GM21723 (cell line): Measurements from ENCODE around the gene TBC1D9.

Experiments
- ATAC-seq: cut with Tn5 transposase; IDR thresholded peaks from one replicate; pipeline ENCODE4 v1.9.1; 2021; ENCODE audit warnings: mild to moderate bottlenecking, moderate library complexity; ENCODE audit not compliant: unreplicated experiment

TBC1D9 gene

DNA sequence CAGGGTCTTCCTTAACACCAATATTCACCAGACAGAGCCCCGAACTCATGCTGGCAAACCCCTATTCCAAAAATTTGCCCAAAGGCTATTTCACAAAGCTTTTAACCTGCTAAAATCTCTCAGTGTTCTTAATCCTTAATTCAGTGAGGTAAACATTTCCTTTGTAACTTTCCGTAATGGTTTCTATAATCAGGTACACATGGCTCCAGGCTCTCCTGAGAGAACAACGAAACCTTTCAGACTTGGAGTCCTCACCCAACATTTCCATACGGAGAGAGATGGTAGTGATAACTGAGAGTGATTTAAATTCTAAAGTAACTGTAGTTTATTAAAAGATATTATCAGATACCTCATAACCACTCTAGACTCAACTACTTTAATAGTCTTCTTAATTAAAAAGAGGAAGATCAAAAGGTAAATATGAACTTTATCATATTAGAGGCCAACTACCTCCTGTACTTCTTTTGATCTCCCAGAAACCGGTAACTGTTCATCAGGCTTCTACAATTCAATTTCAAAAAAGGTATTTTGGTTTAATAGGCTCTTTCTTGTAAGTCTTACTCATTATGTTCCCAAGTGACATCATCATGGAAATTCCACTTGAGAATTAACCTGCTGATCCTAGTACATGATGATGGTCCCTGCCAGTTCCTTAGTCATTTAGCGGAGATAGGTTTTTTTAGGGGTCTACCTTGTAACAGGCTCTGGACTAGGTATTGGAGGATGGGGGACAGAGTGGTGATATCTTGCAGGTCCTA lies 96.1 kb downstream of the TBC1D9 start:
- no peak for ATAC-seq

DNA sequence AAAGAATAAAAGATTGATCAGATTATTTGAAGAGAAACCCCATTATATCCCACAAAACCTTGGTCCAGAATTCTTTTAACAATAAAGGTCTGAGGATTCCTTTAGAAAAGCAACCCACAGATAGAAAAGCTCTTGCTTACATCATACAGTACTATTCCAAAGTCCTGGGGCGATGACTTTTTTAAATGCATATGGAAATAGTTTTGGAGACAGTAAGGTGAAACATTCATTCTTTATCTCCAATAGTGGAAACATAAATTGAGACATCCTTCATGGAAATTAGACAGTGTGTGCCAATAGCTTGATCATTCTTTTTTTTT lies 101.7 kb downstream of the TBC1D9 start:
- ATAC-seq, result no peak

DNA sequence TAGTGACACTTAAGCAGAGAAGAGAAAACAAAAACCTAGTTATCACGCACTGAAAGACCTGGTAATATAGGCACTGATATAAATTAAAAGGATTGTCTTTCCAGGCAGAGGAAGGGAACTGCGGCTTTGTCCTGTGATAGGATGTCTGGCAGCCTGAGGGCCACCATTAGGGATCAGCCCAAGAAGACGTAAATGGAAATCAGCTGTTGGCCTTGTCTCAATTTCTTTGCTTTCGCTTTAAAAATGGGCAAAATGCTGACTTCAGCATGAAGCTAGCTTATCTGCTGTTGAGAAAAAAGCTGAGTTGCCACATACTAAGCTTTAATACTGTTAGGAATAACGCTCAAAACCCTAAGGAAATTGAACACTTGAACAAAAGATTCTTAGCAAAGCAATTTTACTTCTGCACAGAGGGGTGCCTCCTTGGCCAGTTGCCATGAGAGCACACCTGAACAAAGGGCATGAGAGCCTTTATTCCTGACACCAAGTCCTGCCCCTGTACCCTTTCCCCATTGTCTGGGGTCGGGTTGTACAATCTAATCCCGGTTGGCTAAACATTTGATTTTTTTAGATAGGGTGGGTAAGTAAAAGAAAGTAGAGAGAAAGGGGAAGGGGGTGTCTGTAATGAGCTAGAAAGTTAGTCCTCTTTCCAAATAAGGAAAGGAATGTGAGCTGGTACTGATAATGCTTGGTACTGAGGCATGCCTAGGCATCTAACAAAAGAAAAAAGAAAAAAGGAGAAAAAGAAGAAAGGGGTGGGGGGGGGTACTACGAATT lies 102.3 kb downstream of the TBC1D9 start:
- ATAC-seq, result no peak

DNA sequence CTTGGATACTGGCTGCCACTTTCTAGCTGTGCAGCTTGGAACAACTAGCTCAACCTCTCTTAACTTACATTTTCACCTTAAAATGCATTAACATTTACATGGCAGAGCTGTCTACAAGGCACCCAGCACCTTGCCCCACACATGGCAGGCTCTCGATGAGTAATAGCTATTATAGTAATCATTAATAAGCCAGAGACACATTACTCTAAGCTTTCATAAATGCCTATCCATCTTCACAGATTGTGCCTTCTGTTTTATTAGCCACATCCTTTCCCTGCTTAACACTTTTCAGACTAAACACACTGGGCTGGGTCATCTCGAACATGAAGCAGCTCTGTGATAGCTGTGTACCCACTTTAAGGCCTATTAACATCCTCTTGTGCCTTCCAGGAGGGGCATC lies 103.6 kb downstream of the TBC1D9 start:
- no peak for ATAC-seq

DNA sequence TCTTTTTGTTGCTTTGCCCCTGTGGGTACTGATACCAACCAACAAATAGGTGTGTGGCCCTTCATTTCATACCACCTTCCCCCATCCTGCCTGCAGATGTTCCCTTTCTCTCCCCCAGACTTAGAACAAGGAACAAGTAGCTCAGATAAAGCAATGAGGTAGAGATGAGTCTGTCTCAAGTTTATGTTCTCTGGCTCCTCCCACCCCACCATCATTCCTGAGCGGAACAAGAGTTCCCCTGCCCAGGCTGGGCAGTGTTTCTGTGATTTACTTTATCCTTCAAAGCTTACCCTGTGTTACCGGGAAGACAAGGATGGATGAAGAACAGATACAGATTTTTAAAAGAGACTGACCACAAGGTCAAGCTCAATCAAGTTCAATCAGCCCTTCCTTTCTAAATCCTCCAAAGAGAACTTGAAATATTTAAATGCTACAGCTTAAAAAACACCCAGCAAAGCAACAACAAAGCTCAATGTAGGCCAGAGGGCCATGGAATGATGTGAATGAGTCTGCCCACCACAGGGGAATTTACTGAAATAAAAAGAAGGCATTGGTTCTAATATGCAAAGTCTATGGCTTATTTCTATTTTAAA lies 107.4 kb downstream of the TBC1D9 start:
- ATAC-seq, result no peak

DNA sequence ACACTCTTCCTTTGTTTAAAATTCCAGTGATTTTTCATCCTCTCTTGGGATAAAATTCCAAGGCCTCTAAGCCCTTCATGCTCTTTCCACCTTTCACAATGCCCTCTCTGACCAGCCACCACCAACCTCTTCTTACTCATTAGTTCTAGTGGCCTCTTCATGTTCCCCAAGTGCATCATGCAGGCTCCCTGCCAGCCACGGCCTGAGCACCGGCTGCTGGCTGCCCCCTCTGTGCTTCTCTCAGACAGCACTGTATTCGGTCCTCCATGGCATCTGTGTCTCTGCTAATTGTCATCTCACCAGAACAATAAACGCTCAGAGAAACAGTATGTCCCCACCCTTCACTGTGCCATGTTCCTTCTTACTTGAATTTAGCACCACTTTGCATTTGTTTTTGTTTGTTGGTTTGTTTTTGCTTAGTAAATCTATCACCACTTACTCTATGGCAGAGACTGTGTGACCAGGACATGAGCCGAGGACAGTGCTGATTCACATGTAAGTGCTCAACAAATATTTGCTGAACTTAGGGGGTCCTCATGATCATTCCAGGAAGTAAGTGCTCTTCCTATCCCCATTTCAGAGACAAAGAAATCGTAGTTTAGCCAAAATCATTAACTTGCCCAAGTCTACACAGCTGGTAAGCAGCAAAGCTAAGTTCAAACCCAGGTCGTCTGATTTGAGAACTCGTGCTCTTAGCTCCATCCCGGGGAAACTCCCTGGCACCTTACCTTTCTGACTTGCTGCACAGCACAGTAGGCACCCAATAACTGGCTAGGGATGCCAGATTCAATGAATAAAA lies 110.4 kb downstream of the TBC1D9 start:
- ATAC-seq, result no peak

DNA sequence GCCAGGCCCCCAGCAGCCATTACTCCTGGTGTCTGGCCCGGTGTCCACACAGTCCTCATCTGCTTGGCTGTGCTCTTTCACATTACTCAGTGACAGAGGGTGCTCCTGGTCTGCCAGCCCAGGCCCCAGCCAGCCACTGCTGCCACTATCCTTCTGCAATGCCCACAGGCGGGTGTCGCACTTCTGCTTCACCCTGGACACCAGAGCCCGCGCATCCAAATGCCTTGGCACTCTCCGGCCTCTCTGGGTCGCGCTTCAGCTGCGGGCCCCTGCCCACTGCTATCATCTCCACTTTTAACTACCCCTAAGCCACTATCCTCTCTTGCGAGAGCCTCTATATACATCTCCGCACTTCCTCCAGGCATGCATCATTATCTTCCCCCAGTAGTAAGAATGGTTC lies 111.0 kb downstream of the TBC1D9 start:
- no peak for ATAC-seq

DNA sequence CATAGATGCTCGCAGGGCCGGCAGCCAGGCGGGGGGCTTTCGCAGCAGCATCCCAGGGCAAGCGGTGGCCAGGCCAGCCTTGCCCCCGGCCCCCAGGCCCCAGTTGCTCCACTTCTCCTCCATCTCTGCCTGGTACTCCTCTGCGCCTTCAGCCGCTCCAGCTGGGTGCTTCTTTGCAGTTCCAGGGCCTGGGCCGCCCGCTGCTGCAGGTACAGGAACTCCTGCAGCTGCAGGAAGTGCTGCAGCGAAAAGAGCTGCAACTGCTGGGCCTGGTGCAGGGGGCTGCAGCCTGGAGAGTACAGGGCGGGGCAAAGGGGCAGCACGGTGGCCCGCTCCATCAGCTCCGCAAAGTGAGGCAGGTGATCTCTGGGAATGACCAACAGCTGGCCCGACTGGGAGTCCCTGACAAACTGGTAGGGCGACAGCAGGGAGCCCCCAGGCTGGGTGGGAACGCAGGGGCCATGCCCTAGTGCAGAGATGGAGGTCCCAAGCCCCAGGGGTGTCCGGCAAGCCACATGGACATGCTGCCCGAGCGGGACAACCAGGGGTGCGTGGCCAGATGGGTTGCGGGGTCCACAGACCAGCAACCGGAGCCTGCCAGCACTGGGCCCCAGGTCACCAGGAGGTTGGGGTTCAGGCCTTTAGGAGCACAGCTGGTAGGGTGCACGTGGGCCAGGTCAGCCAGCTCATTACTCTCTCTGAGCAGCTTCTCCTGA lies 111.6 kb downstream of the TBC1D9 start:
- ATAC-seq, result no peak

DNA sequence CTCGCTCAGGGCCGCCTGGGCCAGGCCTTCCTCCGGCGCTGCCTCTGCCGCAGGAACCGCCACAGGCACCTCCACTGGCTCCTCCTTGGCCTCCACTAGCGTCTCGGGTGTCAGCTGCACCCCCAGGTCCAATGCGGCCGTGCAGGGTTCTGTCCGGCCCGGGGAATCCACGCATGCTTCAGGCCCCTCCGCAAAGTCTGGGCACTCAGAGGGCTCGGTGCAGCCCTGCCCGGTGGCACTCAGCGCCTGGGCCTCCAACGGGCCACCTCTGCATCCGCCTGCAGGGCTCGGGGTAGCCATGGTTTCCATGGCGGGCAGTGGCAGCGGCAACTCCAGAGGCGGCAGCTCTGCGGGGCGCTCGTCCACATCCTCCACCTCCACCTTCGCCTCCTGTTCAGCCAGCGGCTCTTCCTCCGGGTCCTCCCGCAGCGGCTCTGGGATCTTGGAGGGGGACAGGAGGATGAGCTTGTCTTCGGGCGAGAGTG lies 112.6 kb downstream of the TBC1D9 start:
- no peak for ATAC-seq

DNA sequence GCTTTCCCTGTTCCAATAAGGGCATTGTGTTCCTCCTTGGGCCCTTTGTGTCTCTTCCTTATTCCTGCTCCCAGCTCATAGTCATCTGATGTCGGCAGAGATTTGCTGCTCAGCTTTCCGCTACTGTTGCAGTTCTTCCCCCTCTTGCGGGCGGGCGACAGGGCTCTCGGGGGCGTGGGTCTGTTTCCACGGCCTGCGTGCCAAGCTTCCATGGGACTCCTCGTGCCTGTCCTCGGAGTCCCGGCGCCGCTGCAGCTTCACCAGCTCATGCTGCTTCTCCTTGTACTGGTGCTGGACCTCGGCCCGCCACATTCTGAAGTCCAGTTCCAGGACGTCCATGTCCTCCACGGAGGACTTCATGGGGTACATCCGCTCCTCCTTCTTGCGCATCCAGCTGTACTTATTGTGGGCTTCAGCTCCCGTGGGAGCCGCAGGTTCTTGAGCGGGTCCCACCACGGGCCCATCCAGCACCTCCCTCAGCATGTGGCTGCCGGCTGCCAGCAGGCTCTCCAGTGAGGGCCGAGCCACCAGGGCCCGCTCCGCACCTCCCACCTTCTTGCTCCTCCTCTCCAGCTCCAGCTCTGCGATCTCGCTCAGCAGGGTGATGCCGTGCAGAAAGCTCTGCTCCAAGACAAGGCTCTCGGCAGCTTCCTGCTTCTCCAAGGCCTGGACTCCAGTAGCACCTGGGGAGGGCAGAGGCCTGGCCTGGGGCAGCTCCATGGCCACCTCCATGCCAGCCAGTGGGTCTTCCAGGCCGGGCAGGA lies 113.3 kb downstream of the TBC1D9 start:
- ATAC-seq, result no peak

DNA sequence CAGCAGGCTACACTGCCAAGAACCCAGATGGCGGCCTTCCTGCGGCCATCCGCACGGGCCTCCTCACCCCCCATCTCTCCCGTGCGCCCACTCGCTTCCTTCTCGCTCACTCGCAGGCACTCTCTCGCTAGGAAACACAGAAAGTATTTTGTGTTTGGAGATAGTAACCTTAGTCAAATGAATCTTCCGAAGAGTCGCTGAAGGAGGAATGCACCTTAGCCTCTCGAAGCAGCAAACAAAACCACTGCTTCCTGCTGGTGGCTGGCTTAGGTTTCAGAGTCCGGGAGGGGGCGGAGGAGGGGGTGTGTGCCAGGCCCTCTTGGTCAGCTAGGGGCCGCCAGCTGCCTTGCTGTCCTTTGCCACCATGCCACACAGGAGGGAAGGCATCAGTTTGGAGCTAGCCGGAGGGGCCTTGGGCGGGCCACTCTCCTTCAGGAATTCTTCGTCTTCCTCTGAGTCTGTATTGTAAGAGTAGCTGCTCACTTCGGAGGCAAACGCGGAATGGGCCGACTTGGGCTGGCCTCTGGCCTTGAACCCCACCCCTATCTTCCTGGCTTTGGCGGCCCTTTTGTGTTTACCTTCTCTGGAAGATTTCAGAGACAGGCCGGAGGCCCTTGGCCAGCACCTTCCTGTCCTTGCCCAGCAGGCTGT lies 114.3 kb downstream of the TBC1D9 start:
- ATAC-seq, result no peak

DNA sequence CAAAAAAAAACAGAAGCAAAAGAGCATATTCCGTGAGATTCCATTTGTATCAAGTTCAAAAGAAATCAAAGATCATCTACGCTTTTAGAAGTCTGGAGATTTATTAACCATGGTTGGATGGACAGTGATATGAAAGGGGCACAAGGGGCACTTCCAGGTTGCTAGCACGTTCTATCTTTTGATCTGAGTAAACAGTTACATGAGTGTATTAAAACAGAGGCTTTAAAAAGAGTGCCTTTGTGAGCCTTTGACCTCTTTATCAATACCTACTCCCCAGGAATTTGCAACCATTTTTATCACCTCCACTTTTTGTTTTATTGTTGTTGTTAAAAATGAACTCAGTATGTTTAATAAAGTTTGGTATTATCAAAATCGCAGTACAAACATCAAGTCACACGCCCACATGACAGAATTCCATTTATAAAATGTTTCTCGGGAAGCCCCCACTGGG lies 115.1 kb downstream of the TBC1D9 start:
- ATAC-seq, result no peak

DNA sequence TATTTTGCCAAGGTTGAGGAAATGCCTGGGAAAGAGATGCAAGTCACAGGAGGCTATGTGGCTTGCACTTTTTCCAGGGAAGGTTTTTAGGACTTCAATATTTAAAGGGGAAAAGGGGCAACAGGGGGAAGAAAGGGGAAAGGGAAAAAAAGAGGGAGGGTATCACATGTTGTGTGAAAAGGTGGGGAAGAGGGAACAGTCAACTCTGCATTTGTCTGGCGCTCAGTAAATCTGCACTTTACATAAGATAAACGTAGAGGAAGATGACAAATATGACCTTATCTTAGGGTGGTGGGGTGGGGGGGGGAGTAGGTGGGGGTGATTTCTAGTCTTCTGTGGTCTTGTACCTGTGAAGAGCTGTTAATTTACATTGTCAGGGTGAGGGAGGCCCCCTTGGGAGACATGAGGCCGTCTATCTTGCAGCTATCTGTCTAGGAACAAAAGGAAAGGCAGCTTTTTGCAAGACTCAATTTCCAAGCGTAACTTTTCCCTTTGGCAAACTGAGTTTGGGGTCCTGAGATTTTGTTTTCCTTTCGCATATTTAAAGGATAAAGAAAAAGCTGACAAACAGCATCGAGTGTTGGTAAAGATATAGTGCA lies 115.9 kb downstream of the TBC1D9 start:
- no peak for ATAC-seq

DNA sequence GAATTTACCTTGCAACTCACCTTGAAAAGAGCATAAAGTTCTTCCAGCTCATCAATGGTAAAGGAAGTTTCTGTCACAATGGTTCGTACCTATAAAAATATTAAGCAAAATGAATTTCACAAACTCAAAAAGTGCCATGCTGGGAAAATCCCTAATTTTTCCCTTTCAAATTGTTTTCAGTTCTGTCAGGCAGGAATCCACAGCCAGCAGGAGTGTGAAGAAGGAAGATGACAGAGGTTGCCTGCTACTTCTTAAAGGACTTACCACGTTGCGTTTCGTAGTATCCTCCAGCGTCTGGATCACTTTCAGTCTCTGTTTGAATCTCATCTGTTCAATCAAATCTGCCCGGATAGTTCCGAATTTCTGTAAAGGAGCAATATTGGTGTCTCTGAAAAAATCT lies 117.1 kb downstream of the TBC1D9 start:
- ATAC-seq, result no peak

DNA sequence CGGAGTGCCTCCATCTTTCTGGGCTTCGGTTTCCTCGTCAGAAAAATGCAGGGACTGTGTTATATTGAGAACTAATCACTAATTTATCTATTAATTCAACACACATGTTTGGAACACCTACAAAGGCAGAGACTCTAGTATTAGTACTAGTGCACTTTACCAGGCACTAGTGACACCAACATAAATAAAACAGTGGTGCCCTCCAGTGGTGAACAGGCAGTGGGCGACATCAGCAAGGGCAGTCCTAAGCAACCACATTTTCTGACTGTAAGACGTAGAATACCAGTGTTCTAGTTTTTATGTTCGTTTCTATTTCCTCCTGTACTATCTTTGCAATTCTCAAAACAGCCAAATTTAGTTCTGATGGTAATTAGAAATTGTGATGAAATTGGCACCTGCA lies 118.3 kb downstream of the TBC1D9 start:
- ATAC-seq, result peak; percentile 84

DNA sequence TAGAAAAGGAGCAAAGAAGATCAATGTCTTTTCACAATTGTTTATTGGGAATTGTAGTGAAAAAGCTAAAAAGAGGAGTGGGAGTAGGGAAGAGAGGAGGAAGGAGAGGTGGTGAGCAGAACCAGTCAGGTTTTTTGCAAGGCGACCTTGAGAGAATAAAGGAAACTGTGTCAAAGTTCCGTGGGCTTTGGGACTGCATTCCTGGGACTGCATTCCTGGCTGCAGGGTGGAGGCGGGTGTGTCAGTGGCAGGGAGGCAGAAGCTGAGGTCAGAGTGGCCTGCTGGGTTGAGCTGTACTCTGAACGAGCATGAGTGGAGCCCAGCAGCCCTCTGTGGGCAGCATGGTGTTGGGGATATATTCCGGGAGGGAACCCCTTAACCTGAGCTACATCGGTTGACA lies 120.6 kb downstream of the TBC1D9 start:
- no peak for ATAC-seq

DNA sequence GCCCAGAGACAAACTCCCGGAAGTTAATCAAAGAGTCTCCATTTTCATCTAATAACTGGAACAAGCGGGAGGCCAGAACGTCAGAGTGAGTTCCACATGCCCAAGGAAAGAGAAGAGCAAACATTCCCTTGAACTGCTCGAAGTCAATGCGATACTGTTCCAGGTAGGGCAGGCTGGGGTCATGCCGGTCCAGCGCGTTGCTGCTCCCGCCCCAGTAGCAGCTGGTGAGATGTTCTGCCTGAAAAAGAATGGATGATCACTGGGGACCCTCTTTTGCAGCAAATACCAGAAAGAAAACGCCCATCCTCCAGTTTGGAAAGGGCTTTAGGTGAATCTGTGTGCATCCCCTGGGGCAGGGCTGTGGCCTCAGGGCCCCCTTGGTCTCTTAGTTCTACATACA lies 122.2 kb downstream of the TBC1D9 start:
- ATAC-seq, result no peak

DNA sequence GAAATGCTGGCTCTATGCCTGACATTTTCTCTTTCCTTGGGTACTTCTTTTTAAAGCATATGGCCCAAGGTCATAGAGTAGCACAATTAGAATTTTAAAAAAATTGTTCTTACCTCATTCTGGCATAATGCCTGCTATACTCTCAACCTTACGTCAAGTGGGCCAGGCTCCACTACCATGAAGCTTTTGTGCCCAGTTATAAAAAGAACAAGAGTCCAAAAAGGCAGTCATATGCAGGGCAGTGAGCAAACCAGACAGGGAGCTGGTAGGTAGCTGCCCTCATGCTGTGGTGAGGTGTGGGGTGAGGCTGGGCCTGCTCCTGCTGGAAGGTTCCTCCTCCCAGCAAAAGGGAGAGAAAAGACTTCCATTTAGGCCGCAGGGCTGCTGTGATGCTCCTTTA lies 123.1 kb downstream of the TBC1D9 start:
- no peak for ATAC-seq

DNA sequence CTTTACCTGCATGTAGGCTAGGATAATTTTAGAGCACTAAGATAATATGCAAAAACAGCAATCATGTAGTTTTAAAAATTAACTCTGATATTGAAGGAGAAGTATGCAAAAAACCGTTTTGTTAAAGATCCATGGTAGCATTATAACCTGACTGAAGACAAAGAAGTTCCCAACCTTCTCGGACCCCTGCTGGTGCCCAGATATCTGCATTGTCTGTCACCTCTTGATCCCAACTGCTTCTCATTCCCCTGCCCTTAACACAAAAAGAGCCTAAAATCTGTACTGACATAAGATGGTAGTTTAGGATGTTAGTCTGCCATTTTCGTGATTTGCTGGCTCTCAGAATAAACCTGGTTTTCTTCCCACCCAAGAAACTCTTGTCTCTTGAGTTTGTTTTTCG lies 125.9 kb downstream of the TBC1D9 start:
- no peak for ATAC-seq
